PC-9 (cell line): ENCODE data around the gene PGM2.

ENCODE experiments used
- EZH2 ChIP-seq: fragments of 200-600 bp; sonication (generic); IDR thresholded peaks from 2 replicates; pipeline ENCODE4 v1.8.0; 2017; ENCODE audit warnings: antibody characterized with exemption, low read depth
- TF ChIP-seq, protein P1 (sequence below): fragments of 200-600 bp; sonication (generic); conservative IDR thresholded peaks from 2 replicates; pipeline ENCODE4 v1.6.1; 2017; ENCODE audit warnings: mixed run types, antibody characterized with exemption, mild to moderate bottlenecking, moderate library complexity

DNA sequence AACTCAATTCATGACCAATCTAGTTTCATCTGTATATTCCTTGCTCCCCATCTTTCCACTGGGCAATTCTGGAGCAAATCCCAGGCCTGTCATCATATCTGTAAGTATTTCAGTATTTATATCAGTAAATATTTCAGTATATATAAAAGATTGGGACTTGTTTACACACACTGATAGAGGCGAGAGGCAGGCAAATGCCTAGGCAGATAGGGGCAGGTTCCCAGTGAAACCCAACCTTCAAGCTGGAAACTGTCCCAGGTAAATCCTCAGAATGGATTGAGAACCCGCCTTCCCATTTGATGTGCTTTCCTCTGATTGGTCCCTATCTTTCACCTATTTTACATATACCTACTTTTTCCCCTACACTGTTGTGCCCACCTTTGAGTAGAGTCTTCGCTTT is 40.6 kb downstream of the PGM2 start:
- TF ChIP-seq, protein P1, sequence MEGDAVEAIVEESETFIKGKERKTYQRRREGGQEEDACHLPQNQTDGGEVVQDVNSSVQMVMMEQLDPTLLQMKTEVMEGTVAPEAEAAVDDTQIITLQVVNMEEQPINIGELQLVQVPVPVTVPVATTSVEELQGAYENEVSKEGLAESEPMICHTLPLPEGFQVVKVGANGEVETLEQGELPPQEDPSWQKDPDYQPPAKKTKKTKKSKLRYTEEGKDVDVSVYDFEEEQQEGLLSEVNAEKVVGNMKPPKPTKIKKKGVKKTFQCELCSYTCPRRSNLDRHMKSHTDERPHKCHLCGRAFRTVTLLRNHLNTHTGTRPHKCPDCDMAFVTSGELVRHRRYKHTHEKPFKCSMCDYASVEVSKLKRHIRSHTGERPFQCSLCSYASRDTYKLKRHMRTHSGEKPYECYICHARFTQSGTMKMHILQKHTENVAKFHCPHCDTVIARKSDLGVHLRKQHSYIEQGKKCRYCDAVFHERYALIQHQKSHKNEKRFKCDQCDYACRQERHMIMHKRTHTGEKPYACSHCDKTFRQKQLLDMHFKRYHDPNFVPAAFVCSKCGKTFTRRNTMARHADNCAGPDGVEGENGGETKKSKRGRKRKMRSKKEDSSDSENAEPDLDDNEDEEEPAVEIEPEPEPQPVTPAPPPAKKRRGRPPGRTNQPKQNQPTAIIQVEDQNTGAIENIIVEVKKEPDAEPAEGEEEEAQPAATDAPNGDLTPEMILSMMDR: no peak
- no peak for TF ChIP-seq EZH2
